Stromal cell of bone marrow (primary cell): ENCODE measurements around the gene CLCN1.
"Not testable (repeated sequence)": the region's sequence is repeated elsewhere in the genome, so short reads cannot be mapped to it uniquely, and the experiment has no call there.

Source experiments
- DNase-seq: peaks from one replicate; pipeline ENCODE4 v3.0.0-alpha.2; 2012; ENCODE audit warnings: low read depth

The CLCN1 gene

GRCh38 chr7:143384661-143385631, 69.0 kb downstream of the CLCN1 start:
- no peak for DNase-seq

DNA sequence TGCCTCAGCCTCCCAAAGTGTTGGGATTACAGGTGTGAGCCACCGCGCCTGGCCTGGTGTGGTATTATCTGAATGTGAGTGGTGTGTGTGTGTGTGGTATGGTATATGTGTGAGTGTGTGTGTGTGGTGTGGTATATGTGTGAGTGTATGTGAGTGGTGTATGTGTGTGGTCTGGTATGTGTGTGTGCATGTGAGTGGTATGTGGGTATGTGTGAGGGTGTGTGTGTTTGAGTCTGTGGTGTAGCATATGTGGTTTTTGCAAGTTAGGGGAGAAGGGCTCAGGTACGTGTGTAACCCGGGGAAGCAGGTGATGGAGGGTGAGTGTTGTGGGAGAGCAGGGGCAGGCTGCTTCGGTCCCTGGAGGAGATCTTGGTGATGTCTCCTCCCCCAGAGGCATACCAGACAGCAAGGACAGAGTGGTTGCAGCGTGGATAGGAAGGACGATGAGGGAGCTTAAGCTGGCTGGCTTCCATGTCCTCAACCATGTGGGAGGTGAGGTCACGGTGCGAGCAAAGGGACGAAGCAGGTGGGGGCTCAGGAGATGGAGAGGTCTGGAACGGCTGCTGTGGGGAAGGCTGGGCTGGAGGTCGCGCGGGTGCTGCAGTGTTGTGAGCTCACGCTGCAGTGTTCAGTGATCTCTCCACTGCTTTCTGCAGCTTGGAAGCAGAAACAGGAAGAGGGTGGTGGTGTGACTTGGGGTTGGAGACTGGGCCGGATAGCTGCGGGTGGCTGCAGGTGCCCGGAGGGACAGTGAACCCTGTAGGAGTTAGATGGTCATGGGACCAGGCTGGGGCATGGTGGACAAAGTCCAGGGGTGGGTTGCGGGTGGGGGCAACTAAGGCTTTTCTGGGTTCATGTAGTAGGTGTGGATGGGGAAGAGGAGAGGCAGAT, 70.2 kb downstream of the CLCN1 start:
- DNase-seq, result no peak

GRCh38 chr7:143387156-143387975, 71.5 kb downstream of the CLCN1 start:
- DNase-seq, result no peak

DNA sequence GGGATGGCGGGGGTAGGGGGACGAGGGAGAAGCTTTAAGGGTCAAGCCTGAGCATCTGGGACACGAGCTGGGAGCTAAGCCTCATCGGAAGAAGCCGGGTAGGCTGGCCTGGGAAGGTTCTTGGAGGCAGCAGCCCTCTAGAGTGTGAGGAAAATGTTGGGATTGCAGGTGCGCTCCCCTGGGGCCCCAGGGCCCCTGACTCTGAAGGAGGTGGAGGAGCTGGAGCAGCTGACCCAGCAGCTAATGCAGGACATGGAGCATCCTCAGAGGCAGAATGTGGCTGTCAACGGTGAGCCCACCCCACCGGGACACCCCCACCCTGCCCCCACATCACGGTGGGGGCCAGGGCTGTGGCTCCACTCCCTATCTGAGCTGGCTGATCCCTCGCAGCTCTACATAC, 72.1 kb downstream of the CLCN1 start:
- no peak for DNase-seq

GRCh38 chr7:143388491-143389101, 72.7 kb downstream of the CLCN1 start:
- no peak for DNase-seq

GRCh38 chr7:143389316-143390103, 73.6 kb downstream of the CLCN1 start:
- no peak for DNase-seq

- no peak for DNase-seq
These were observed 74.3 kb downstream of the CLCN1 start for GRCh38 chr7:143390104-143390772.

DNA sequence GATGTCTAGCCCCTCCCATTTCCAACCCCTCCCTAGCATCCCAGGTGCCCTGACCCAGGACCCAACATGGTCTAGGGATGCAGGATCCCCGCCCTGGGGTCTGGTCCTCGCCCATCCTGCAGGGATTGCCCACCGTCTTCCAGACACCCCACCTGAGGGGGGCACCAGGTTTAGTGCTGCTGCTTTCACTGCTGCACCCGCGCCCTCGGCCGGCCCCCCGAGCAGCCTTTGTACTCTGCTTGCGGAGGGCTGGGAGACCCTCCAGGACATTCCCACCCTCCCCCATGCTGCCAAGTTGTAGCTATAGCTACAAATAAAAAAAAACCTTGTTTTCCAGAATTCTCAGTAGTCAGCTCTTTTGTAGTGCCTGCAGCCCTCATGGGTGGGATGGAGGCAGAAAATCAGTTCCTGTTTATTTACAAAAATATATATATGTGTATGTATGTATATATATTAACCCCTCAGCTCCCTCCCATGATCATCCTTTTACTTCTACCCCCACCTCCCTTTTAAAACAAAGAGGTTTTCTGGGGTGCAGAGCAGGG, 74.9 kb downstream of the CLCN1 start:
- DNase-seq, result no peak

- peak; percentile 86 for DNase-seq
These were observed 75.8 kb downstream of the CLCN1 start for GRCh38 chr7:143391462-143392404.

GRCh38 chr7:143392427-143392826, 76.5 kb downstream of the CLCN1 start:
- not testable (repeated sequence) for DNase-seq

DNA sequence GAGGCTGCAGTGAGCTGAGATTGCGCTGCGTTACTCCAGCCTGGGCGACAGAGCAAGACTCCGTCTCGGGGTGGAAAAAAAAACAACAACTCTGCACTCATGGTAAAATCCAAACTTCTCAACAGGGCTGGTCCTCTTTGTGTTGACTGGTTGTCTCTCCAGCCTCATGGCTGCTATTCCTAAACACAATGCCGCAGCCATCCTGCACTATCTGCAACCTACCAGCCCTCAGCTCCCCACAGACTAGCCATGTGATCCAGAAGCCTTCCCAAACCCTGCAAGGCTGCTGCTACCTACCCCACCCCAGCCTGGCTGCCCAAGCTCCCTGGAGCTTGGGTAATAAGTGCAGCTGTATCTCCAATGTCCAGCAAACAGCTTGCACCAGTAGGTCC, 77.0 kb downstream of the CLCN1 start:
- no peak for DNase-seq

DNA sequence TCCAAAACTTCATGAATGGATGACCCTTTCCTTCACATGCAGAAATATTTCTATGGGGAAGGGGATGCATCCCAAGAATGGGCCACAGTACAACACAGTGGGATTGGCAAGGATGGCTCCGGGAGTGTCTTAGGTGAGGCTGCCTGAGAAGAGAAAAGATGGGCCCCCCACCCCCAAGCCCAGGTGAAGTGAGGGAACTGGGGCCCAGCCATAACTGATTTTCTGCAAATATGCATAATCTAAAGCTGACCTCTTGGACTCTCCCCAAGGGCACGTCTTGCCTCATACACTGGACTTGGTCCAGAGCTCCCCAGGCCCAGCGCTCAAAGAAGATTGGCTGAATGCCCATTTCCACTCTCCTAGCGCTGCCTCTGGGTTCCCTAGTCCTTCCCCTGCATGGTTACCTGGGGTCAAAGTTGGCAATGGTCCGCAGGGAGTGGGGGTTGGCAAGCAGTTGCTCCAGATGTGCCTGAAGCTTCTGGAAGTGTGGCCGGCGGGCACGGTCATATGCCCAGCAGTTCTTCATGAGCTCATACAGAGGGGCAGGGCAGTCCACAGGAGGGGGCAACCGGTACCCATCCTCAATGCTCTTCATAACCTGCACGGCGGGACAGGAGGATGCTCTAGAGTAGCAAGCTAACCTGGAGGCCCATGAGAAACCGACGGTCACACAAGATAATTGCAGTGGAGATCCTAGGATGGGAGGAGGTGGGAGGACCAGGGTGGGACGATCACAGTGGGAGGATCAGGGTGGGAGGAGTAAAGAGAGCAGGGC, 77.5 kb downstream of the CLCN1 start:
- DNase-seq, result no peak

- no peak for DNase-seq
These were observed 78.2 kb downstream of the CLCN1 start for GRCh38 chr7:143394068-143394467.

- DNase-seq, result no peak
These were observed 78.9 kb downstream of the CLCN1 start for GRCh38 chr7:143394777-143395176.

- DNase-seq, result no peak
These were observed 79.6 kb downstream of the CLCN1 start for GRCh38 chr7:143395187-143396149.

DNA sequence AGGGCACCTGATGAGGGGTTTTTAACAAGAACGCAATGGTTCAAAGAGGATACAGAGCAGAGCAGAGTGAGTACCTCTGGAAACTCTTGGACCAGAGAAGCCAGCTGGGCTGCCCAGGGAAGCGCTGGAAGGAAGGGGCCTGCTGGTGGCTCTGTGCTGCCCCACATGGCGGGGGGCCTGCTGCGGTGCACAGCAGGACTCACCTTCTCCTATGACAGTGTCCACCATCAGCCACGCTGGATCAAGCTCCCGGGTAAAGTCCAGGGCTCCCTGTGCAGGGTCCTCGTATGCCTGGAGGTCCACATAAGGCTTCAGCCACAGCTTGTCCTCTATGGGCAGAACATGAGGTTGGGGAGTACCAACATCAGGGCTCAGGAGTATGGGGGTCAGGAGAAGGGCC, 80.3 kb downstream of the CLCN1 start:
- no peak for DNase-seq
